NCI-H1436 (cell line): ENCODE results near the gene IGFN1.
"Not testable (repeated sequence)": the region's sequence is repeated elsewhere in the genome, so short reads cannot be mapped to it uniquely, and the experiment has no call there.

Experiments
- DNase-seq: peaks from one replicate; lab custom pipeline; 2025; lab: John Stamatoyannopoulos, UW

IGFN1 gene

GRCh38 chr1:201217851-201218250 is 27.2 kb downstream of the IGFN1 start:
- DNase-seq: no peak

DNA sequence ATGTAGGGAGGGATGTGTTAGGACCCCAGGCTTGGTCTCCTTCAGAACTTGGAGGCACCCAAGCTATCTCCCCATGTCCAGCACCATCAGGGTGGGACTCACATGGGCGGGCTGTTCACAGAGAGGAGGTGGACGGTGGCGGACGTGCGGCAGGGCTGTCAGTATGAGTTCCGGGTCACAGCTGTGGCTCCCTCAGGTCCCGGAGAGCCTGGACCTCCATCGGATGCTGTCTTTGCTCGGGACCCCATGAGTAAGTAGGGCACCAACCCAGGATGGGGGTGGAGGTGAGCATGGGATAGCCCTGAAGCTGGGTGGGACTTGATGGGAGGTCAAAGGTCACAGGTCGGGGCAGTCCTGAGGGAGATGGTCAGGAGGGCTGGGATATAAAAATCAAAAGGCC is 27.8 kb downstream of the IGFN1 start:
- DNase-seq: no peak

GRCh38 chr1:201219481-201220387 is 29.1 kb downstream of the IGFN1 start:
- DNase-seq: no peak

- no peak for DNase-seq
These were observed 29.7 kb downstream of the IGFN1 start for GRCh38 chr1:201220388-201220715.

DNA sequence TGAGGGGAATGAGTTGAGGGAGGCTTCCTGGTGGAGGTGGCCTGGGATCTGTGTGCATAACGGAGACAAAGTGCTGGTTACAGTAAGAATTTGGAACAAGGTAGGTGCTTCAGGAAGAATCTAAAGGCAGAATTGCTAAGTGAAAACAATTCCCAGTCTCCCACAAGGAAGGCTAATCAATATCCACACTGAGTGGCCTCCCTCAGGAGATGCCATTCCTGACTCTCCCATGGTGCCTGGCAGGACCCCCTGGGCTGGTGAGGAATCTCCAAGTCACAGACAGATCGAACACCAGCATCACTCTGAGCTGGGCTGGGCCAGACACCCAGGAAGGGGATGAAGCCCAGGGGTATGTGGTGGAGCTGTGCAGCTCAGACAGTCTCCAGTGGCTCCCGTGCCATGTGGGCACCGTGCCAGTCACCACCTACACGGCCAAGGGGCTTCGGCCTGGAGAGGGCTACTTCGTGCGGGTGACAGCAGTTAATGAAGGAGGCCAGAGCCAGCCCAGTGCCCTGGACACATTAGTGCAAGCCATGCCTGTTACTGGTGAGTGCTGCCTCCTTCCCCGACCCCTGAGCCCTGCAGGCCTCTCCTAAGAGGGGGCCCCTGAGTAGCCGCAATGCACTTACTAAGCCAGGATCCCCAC is 30.7 kb downstream of the IGFN1 start:
- no peak for DNase-seq

- no peak for DNase-seq
These were observed 31.5 kb downstream of the IGFN1 start for GRCh38 chr1:201222125-201222524.

DNA sequence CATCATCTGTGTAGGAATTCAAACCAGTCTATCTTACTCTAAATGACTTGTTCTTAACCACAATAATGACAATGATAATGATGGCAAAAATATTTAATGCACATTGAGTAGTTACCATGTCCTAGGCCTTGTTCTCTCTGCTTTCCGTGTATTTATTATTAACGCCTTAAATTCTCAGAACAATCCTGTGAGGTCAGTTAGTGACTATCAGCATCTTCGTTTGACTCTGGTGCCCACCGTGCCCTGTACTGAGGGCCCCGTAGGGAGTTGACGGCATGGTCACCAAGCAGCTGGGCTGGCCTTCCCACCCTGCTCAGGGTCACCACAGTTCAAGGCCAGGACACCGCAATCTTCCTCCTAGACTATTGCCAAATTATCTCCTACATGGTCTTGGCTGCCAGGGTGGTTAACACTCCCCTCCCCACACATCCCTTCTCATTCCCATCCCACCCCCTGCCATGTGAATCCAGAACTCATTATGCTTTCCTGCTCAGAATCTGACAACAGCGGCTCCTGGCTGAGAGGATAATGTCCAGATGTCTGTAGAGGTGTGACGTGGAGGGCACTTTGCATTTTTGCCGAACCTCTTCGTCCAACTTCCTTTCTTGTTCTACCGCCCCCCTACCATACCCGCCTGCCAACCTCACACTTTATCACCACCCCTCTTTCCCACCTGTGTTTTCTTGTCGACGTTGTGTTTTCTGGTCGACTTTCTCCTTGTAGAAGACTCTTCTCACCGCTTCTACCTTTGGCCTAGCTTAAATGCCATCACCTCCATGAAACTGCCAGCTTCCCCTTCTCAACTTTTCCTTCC is 33.4 kb downstream of the IGFN1 start:
- no peak for DNase-seq

DNA sequence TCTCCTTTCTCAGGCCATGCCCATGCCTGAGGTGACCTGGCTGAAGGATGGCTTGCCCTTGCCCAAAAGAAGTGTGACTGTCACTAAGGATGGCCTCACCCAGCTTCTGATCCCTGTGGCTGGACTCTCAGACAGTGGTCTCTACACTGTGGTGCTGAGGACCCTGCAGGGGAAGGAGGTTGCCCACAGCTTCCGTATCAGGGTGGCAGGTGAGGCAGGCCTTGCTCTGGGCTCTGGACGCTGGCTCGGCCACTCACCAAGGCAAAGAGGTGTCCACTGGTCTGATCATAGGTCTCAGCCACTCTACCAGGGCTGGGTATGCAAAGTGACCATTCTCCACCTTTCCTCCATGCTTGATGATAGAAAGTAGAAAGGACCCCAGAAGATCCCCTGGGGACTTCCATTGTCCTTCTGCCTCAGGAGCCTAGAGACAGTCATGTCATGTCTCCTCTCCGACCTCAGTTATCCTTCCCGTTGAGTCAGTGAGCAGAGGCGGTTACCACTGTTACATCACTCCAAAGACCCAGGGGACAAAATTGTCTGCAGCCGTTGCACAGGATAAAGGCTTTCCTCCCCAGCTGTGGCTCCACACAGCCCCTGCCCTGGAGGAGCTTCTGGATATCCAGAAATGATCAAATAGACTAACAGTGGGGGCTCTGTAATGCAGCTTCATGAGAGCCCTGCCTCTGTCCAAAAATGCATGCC is 34.2 kb downstream of the IGFN1 start:
- no peak for DNase-seq

DNA sequence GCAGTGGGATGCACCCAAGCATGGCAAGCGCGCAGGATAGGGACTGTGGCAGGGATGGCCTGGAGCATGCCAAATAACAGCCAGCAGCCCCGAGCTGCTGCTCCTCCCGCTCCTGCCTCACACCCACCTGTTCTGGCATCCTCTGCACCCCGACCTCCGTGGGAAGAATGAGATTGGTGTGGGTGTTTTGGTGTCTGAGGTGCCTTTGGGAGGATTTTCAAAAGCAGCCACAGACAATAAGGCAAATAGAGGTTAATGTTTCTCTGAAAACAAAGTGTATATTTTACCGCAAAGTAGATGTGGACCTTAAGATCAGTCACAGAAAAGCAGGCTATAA is 35.5 kb downstream of the IGFN1 start:
- DNase-seq: no peak

DNA sequence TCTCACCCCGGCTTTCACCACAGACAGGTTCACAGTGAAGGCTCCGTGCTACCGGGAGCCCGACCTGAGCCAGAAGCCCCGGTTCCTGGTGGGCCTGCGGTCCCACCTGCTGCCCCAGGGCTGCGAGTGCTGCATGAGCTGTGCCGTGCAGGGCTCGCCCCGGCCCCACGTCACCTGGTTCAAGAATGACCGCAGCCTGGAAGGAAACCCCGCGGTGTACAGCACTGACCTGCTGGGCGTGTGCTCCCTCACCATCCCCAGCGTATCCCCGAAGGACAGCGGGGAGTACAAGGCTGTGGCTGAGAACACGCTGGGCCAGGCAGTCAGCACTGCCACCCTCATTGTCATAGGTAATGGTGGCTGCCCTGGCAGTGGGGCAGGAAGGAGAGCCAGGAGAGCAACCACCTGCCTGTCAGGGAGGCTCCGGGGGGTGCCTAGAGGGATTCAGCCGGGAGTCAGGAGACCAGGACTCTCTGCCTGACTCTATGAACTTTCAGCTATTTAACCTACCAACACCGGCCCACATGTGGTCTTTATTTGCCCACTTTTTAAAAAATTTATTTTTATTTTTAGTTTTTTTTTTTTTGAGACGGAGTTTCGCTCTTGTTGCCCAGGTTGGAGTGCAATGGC is 36.4 kb downstream of the IGFN1 start:
- DNase-seq: no peak

GRCh38 chr1:201228011-201228983 is 37.7 kb downstream of the IGFN1 start:
- no peak for DNase-seq

GRCh38 chr1:201229095-201229494 is 38.5 kb downstream of the IGFN1 start:
- no peak for DNase-seq

DNA sequence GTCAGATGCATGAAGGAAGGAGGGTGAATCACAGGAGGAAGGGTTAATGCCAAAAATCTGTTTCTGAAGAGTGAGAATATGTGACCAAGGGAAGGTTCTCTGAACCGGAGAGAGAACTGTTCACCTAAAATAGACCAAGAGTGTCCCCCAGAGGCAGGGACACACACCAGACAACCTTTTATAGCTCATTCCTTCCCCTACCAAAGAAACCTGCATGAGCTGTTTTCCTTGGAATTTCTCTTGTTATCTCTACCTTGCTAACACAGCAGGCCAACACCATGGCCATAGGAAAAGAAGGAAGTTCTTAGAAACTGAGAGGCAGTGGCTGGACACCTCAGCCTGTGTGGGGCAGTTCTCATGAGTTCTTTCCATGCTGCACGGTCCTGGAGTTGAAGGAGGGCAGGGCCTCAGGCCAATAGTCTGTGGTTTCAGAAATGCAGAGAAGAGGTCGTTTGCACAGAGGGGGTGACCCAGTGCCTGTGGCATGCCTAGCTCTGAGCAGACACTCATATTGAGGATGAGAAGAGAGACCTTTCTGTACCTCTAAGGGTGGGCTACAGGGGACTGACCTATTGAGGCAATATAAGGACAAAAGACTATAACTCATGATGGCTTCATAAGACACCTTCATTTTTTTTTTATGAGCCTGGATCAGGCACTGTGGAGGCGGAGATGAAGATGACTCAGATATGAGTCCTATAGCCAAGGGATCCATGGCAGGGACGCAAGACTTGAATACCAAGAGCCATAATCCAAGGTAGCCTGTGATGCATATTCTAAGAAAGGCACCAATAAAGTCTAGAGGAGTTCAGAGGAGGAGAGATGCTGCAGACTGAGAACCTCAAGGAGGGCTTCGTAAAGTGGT is 39.4 kb downstream of the IGFN1 start:
- no peak for DNase-seq

GRCh38 chr1:201230676-201231075 is 40.1 kb downstream of the IGFN1 start:
- DNase-seq: no peak

DNA sequence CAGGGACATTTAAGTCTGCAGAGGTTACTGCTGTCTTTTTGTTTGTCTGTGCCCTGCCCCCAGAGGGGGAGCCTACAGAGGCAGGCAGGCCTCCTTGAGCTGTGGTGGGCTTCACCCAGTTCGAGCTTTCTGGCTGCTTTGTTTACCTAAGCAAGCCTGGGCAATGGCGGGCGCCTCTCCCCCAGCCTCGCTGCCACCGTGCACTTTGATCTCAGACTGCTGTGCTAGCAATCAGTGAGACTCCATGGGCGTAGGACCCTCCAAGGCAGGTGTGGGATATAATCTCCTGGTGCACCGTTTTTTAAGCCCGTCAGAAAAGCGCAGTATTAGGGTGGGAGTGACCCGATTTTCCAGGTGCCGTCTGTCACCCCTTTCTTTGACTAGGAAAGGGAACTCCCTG is 49.0 kb downstream of the IGFN1 start:
- DNase-seq: not testable (repeated sequence)

GRCh38 chr1:201240171-201240570 is 49.5 kb downstream of the IGFN1 start:
- DNase-seq: no peak

DNA sequence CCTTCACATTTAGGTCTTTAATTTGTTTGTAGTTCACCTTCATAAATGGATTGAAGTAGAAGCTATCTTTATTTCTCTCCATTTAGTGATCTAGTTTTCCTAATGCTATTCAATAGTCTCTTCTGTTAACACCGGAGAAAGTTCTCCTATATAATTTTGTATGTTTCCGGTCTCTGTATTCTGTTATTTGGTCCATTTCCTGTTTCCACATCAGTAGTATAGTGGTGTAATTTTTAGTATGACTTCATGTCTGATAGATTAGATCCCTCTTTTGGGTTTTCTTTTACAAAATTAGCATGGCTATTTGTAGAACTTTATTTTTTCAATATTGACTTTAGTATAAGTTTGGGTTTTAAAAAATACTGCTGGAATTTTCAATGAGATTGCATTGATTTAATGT is 51.1 kb downstream of the IGFN1 start:
- no peak for DNase-seq

DNA sequence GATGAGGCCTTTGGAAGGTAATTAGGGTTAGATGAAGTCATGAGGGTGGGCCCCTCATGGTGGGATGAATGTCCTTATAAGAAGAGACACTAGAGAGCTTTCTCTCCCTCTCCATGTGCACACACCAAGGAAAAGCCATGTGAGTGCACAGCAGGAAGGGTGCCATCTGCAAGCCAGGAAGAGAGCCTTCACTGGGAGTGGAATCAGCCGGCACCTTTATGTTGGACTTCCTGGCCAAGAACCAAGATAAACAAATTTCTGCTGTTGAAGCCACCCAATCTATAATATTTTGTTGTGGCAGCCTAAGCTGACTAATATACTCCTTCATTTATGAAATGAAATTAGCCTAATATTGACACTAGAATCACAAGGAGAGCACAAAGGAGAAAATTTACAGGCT is 54.5 kb downstream of the IGFN1 start:
- no peak for DNase-seq

GRCh38 chr1:201248721-201249559 is 58.3 kb downstream of the IGFN1 start:
- no peak for DNase-seq
